Heart right ventricle (tissue), 16 donors: ENCODE results near the gene NPAS3. TPM values are rescaled to one million over a fixed set of nuclear protein-coding genes. Genes with fewer than 3 reads are reported as not detected.

ENCODE experiments used
- ATAC-seq, 8 donors: fragments of 200-7000 bp; cut with Tn5 transposase; one replicate each; pipeline ENCODE4 v1.9.1; 2020; ENCODE audit warnings: mild to moderate bottlenecking in 8 of 8, moderate library complexity in 8 of 8, moderate number of reproducible peaks in 1 of 8
- DNase-seq, 2 donors: peaks; one replicate each; pipeline ENCODE4 v3.0.0-alpha.2; 2020
- H3K27ac ChIP-seq, 10 donors: fragments of 200-600 bp; sonication (generic) in 2 of 10; one replicate each; pipeline versions ENCODE4 v1.5.0 to v1.8.0; 2020 to 2022; ENCODE audit warnings: mild to moderate bottlenecking in 3 of 10
- H3K27me3 ChIP-seq, 7 donors: fragments of 200-600 bp; one replicate each; pipeline ENCODE4 v1.8.0; 2021 to 2022; ENCODE audit warnings: mild to moderate bottlenecking in 2 of 7
- H3K36me3 ChIP-seq, 9 donors: fragments of 200-600 bp; sonication (generic) in 1 of 9; one replicate each; pipeline versions ENCODE4 v1.5.0 to v1.8.0; 2020 to 2022; ENCODE audit warnings: mild to moderate bottlenecking in 2 of 9
- H3K4me1 ChIP-seq, 9 donors: fragments of 200-600 bp; sonication (generic) in 1 of 9; one replicate each; pipeline versions ENCODE4 v1.5.0 to v1.8.0; 2020 to 2022; ENCODE audit warnings: mild to moderate bottlenecking in 4 of 9
- H3K4me3 ChIP-seq, 10 donors: fragments of 200-600 bp; sonication (generic) in 2 of 10; one replicate each; pipeline versions ENCODE4 v1.5.0 to v1.8.0; 2020 to 2022; ENCODE audit warnings: mild to moderate bottlenecking in 7 of 10, moderate library complexity in 2 of 10
- H3K9me3 ChIP-seq, 11 donors: fragments of 200-600 bp in 10 of 11; sonication (generic) in 2 of 11; one replicate each; pipeline versions ENCODE4 v1.5.0 to v1.8.0; 2013 to 2022; ENCODE audit warnings: mild to moderate bottlenecking in 2 of 11, control low read depth in 1 of 11, moderate library complexity in 1 of 11
- CTCF ChIP-seq, 9 donors: fragments of 200-600 bp; sonication (generic) in 2 of 9; IDR thresholded peaks; one replicate each; pipeline versions ENCODE4 v1.5.0 to v1.8.0; 2021 to 2022; ENCODE audit warnings: antibody characterized with exemption in 9 of 9, mild to moderate bottlenecking in 5 of 9, moderate library complexity in 1 of 9
- WGBS, 2 donors: extraction: QIAGEN DNeasy Blood & Tissue Kit; methylation state at CpG; one replicate each; pipeline ENCODE4 v1.1.7; 2013; ENCODE audit warnings: inconsistent platforms in 1 of 2; 5-methylcytosine and 5-hydroxymethylcytosine counted together
- intact Hi-C, 10 donors: fragments of 100-400 bp; cut with DNase I; formaldehyde crosslinking; loops; one replicate each; pipeline versions ENCODE4 v1.11.1 to v1.14.2; 2022
- polyA plus RNA-seq, 2 donors: library from polyadenylated mRNA; stranded (reverse); fragments of 200-250 nt; gene quantifications; one replicate each; pipeline ENCODE4 v1.2.3, GENCODE V29; 2013
- total RNA-seq, 10 donors: library from RNA; stranded (reverse); fragmentation: NEBNext Ultra II Directional in 3 of 10; extraction: Animal tissue kit (Norgen Biotek cat#: 25700) in 3 of 10; gene quantifications; one replicate each; pipeline versions ENCODE4 v1.2.1 to v1.2.4, GENCODE V29; 2021 to 2023
- donor health status: Arrhythmogenic right ventricular cardiomyopathy.
- donor health status: ischemic (EF 13 %, LVEDD 7.1; RV severe dilation, severe dysfunction).
- donor health status: healthy with polysubstance abuse.
- donor health status: DM: no; HTN: yes; CAD: no.
- donor health status: DM: no; HTN: no; CAD: no.
- donor health status: ischemic (EF 25% LVEDD 6.9; RV normal size, moderate dysfunction).
- donor health status: ischemic (EF 25% LVEDD 5.7; RV mildly dilated, moderate dysfunction).
- donor health status: healthy.
- donor health status: DM: yes; HTN: yes; CAD: no.
- donor health status: Ischemic cardiomyopathy.
- donor health status: ischemic (EF 35%, LVEDD 5.7; RV mildly dilated, moderate dysfunction).
- donor health status: nonischemic (EF 11% LVEDD 7.7; RV severe dilation, severe dysfunction).
- donor health status: DM: yes; HTN: yes; CAD: no.
- donor health status: PGD.
- donor health status: ischemic (EF 29% LVEDD 5.4; RV normal size, mild dysfunction).
- donor health status: nonischemic (EF 23%, LVEDD 6.1; RV moderate dilation, normal function).

NPAS3 gene
- total and polyA plus RNA-seq, 12 donors: 0.12 to 2.8 (median 0.99) TPM

GRCh38 chr14:33590891-33591630 is 652.4 kb downstream of the NPAS3 start:
- intact Hi-C loops: no loop called here
- WGBS, 2 donors: 76 to 88% methylated on average over 4 of the region's 4 CpGs

GRCh38 chr14:33592297-33592696 is 653.6 kb downstream of the NPAS3 start:
- no peaks in the 10 kb centered on the region for H3K9me3 ChIP-seq
- H3K36me3 ChIP-seq: no peaks in the 10 kb centered on the region
- intact Hi-C loops: no loop called here
- DNase-seq: no peak
- TF ChIP-seq CTCF (IDR thresholded peaks at IDR 0.05): no peak
- H3K4me3 ChIP-seq: no peak overlapping the region
- H3K27me3 ChIP-seq: no peaks in the 10 kb centered on the region
- ATAC-seq: no peak
- no peaks in the 10 kb centered on the region for H3K4me1 ChIP-seq
- H3K27ac ChIP-seq: no peak overlapping the region
- 88 to 96% methylated on average over 2 of the region's 2 CpGs for WGBS, 2 donors

More at GRCh38 chr14:33590891-33591630, 652.4 kb downstream of the NPAS3 start:
- no peaks in the 10 kb centered on the region for H3K9me3 ChIP-seq
- ATAC-seq (no peak), DNase-seq (no peak)
- no peak for TF ChIP-seq CTCF (IDR thresholded peaks at IDR 0.05)
- no peak overlapping the region for H3K4me3 ChIP-seq
- no peaks in the 10 kb centered on the region for H3K36me3 ChIP-seq
- H3K27ac ChIP-seq: no peak overlapping the region
- no peaks in the 10 kb centered on the region for H3K27me3 ChIP-seq
- H3K4me1 ChIP-seq: no peaks in the 10 kb centered on the region

- no peak for DNase-seq
- Histone ChIP-seq H3K27me3 (no peaks in the 10 kb centered on the region), H3K4me3 (no peak overlapping the region), H3K4me1 (no peaks in the 10 kb centered on the region), H3K9me3 (no peaks in the 10 kb centered on the region), H3K27ac (no peak overlapping the region), H3K36me3 (no peaks in the 10 kb centered on the region)
- intact Hi-C loops: no loop called here
- WGBS, 2 donors: 78 to 81% methylated on average over 8 of the region's 8 CpGs
- ATAC-seq: no peak
- no peak for TF ChIP-seq CTCF (IDR thresholded peaks at IDR 0.05)
These were observed 657.8 kb downstream of the NPAS3 start for GRCh38 chr14:33596211-33597080.

GRCh38 chr14:33598582-33598981 is 659.9 kb downstream of the NPAS3 start:
- H3K27me3 ChIP-seq: no peaks in the 10 kb centered on the region
- no peak for ATAC-seq
- H3K4me3 ChIP-seq: no peak overlapping the region
- no peak for TF ChIP-seq CTCF (IDR thresholded peaks at IDR 0.05)
- no peaks in the 10 kb centered on the region for H3K9me3 ChIP-seq
- DNase-seq: no peak
- intact Hi-C loops: no loop called here
- WGBS, 2 donors: 85 to 90% methylated on average over 2 of the region's 2 CpGs
- no peaks in the 10 kb centered on the region for H3K4me1 ChIP-seq
- H3K36me3 ChIP-seq: no peaks in the 10 kb centered on the region
- H3K27ac ChIP-seq: no peak overlapping the region
